ENCODE data around the gene HP1BP3. TPM values are rescaled to one million over a fixed set of nuclear protein-coding genes. Genes with fewer than 3 reads are reported as not detected.
"Not testable (repeated sequence)": the region's sequence is repeated elsewhere in the genome, so short reads cannot be mapped to it uniquely, and the experiment has no call there.

The HP1BP3 gene
- total and polyA plus RNA-seq, 2 experiments from 2014 or later = 118 to 171 TPM

DNA sequence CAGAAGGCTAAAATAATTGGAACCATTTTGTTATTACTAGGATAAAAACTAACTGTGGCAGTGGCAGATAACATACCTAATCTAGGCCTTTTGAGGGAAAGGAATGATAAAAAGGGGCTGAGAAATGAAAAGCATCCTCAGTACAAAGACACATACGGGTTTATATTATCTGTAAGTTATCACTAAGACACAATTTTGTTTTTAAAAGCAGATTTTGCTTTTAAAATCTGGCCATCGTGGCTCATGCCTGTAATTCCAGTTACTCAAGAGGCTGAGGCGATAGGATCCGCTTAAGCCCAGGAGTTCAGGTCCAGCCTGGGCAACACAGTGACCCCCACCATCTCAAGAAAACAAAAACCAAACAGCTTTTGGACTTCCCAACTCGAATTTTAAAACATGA, 24.8 kb upstream of the HP1BP3 start:
- Histone ChIP-seq H3K9me2 (replicated peaks; ENCODE audit: insufficient read depth) (no peaks in the 10 kb centered on the region), H3K4me1 (ENCODE audit: insufficient read depth) (no peaks in the 10 kb centered on the region), H3K9me3 (ENCODE audit: low read depth) (no peaks in the 10 kb centered on the region), H3K27ac (no peak overlapping the region), H3K27me3 (no peaks in the 10 kb centered on the region), H3K4me2 (no peak overlapping the region), H3K79me2 (no peaks in the 10 kb centered on the region), H3K36me3 (replicated peaks; ENCODE audit: insufficient read depth, low read depth) (no peaks in the 10 kb centered on the region), H2AFZ (no peak overlapping the region), H3K4me3 (no peak overlapping the region), H4K20me1 (ENCODE audit: insufficient read depth, poor library complexity, severe bottlenecking) (peaks cover 2% of the 10 kb centered on the region)
- TF ChIP-seq, protein P1, sequence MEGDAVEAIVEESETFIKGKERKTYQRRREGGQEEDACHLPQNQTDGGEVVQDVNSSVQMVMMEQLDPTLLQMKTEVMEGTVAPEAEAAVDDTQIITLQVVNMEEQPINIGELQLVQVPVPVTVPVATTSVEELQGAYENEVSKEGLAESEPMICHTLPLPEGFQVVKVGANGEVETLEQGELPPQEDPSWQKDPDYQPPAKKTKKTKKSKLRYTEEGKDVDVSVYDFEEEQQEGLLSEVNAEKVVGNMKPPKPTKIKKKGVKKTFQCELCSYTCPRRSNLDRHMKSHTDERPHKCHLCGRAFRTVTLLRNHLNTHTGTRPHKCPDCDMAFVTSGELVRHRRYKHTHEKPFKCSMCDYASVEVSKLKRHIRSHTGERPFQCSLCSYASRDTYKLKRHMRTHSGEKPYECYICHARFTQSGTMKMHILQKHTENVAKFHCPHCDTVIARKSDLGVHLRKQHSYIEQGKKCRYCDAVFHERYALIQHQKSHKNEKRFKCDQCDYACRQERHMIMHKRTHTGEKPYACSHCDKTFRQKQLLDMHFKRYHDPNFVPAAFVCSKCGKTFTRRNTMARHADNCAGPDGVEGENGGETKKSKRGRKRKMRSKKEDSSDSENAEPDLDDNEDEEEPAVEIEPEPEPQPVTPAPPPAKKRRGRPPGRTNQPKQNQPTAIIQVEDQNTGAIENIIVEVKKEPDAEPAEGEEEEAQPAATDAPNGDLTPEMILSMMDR (IDR thresholded peaks at IDR 0.05; ENCODE audit: poor library complexity) = no peak
- TF ChIP-seq EZH2phosphoT487 (IDR thresholded peaks at IDR 0.05; ENCODE audit: low read depth, severe bottlenecking, unreplicated experiment) (no peak), EZH2 (IDR thresholded peaks at IDR 0.05; ENCODE audit: borderline replicate concordance) (no peak)
- DNase-seq (ENCODE audit: low spot score) = no peak
- WGBS (ENCODE audit: low lambda C conversion rate, missing lambda C conversion rate) = 75% methylated on average over 5 of the region's 5 CpGs

DNA sequence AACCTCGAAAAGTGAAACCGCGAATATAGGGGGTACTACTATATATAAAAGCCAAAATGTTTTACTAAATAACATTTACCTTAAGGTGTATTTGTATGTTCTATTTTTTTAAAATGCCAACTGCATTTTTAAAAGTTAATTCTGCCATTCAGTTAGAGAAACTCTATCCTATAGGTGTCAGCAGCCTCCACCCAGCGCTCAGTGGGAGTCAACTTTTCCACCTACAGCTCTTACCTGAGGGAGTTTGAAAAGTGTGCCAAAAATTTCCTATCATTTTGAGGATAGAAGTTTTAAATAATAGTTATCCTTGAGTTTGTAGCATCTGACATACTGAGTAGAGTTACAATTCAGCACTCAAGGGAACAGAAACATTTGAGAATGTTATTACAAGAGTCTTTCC, 6.1 kb upstream of the HP1BP3 start:
- over 99% methylated on average over 4 of the region's 4 CpGs for WGBS (ENCODE audit: low lambda C conversion rate, missing lambda C conversion rate)
- no peaks in the 10 kb centered on the region for H3K27me3 ChIP-seq
- no peaks in the 10 kb centered on the region for H3K79me2 ChIP-seq
- no peak overlapping the region for H3K4me3 ChIP-seq
- no peak overlapping the region for H3K4me2 ChIP-seq
- no peak for DNase-seq (ENCODE audit: low spot score)
- no peaks in the 10 kb centered on the region for H4K20me1 ChIP-seq (ENCODE audit: insufficient read depth, poor library complexity, severe bottlenecking)
- H3K36me3 ChIP-seq (replicated peaks; ENCODE audit: insufficient read depth, low read depth) = no peaks in the 10 kb centered on the region
- no peaks in the 10 kb centered on the region for H3K9me2 ChIP-seq (replicated peaks; ENCODE audit: insufficient read depth)
- TF ChIP-seq, protein P1 (IDR thresholded peaks at IDR 0.05; ENCODE audit: poor library complexity) = no peak
- TF ChIP-seq EZH2phosphoT487 (IDR thresholded peaks at IDR 0.05; ENCODE audit: low read depth, severe bottlenecking, unreplicated experiment) (no peak), EZH2 (IDR thresholded peaks at IDR 0.05; ENCODE audit: borderline replicate concordance) (no peak)
- H2AFZ ChIP-seq = no peak overlapping the region
- H3K27ac ChIP-seq = no peak overlapping the region
- peaks cover 4% of the 10 kb centered on the region for H3K4me1 ChIP-seq (ENCODE audit: insufficient read depth)
- H3K9me3 ChIP-seq (ENCODE audit: low read depth) = no peaks in the 10 kb centered on the region

DNA sequence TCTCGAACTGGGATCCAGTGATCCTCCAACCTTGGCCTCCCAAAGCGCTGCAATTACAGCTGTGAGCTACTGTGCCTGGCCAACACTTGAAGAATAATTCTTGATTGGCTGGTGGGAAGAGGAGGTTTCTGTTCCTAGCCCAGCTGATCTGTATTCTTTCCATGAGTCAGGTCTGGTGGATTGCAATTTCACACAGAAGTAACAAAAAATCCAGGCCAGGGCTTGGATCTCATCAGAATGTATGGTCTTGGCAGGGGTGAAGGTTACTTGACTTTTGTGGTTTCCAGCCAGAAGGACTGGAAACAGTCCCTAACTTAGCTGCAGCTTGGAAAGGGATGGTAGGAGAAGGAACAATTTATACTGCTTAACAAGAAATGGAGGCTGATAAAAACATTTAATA, 5.1 kb upstream of the HP1BP3 start:
- no peaks in the 10 kb centered on the region for H3K79me2 ChIP-seq
- peak; percentile 26 for DNase-seq (ENCODE audit: low spot score)
- H3K27me3 ChIP-seq = no peaks in the 10 kb centered on the region
- TF ChIP-seq EZH2phosphoT487 (IDR thresholded peaks at IDR 0.05; ENCODE audit: low read depth, severe bottlenecking, unreplicated experiment) = no peak
- TF ChIP-seq EZH2 (IDR thresholded peaks at IDR 0.05; ENCODE audit: borderline replicate concordance) = no peak
- TF ChIP-seq, protein P1 (IDR thresholded peaks at IDR 0.05; ENCODE audit: poor library complexity) = no peak
- no peaks in the 10 kb centered on the region for H4K20me1 ChIP-seq (ENCODE audit: insufficient read depth, poor library complexity, severe bottlenecking)
- H3K27ac ChIP-seq = no peak overlapping the region
- H2AFZ ChIP-seq = no peak overlapping the region
- 100% methylated on average over 2 of the region's 2 CpGs for WGBS (ENCODE audit: low lambda C conversion rate, missing lambda C conversion rate)
- H3K4me2 ChIP-seq = no peak overlapping the region
- peaks cover 7% of the 10 kb centered on the region for H3K4me1 ChIP-seq (ENCODE audit: insufficient read depth)
- no peak overlapping the region for H3K4me3 ChIP-seq
- no peaks in the 10 kb centered on the region for H3K9me3 ChIP-seq (ENCODE audit: low read depth)
- H3K36me3 ChIP-seq (replicated peaks; ENCODE audit: insufficient read depth, low read depth) = no peaks in the 10 kb centered on the region
- H3K9me2 ChIP-seq (replicated peaks; ENCODE audit: insufficient read depth) = no peaks in the 10 kb centered on the region

DNA sequence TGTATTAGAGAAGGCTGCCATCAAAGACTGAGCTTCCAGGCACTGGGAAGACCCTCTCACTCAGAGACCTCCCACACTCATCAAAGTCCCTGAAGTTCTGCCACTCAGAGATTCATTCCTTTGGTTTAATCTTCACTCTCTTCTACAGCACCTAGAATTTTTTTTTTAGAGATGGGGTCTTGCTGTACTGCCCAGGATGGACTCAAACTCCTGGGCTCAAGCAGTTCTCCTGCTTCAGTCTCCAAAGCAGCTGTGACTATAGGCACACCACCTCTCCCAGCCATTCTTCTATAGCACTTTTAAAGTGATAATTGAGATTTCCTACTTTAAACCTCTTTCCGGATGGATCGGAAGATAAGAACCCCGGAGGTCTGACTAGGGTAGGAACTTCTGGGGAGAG, 3.7 kb upstream of the HP1BP3 start:
- H4K20me1 ChIP-seq (ENCODE audit: insufficient read depth, poor library complexity, severe bottlenecking) = peaks cover 3% of the 10 kb centered on the region
- DNase-seq (ENCODE audit: low spot score) = no peak
- H3K79me2 ChIP-seq = peaks cover 6% of the 10 kb centered on the region
- H3K9me3 ChIP-seq (ENCODE audit: low read depth) = no peaks in the 10 kb centered on the region
- TF ChIP-seq, protein P1 (IDR thresholded peaks at IDR 0.05; ENCODE audit: poor library complexity) = no peak
- TF ChIP-seq EZH2phosphoT487 (IDR thresholded peaks at IDR 0.05; ENCODE audit: low read depth, severe bottlenecking, unreplicated experiment) = no peak
- no peak for TF ChIP-seq EZH2 (IDR thresholded peaks at IDR 0.05; ENCODE audit: borderline replicate concordance)
- H3K9me2 ChIP-seq (replicated peaks; ENCODE audit: insufficient read depth) = no peaks in the 10 kb centered on the region
- H3K27ac ChIP-seq = no peak overlapping the region
- 60% methylated on average over 3 of the region's 3 CpGs for WGBS (ENCODE audit: low lambda C conversion rate, missing lambda C conversion rate)
- no peaks in the 10 kb centered on the region for H3K27me3 ChIP-seq
- no peak overlapping the region for H3K4me3 ChIP-seq
- H3K4me1 ChIP-seq (ENCODE audit: insufficient read depth) = peaks cover 7% of the 10 kb centered on the region
- no peak overlapping the region for H2AFZ ChIP-seq
- no peak overlapping the region for H3K4me2 ChIP-seq
- no peaks in the 10 kb centered on the region for H3K36me3 ChIP-seq (replicated peaks; ENCODE audit: insufficient read depth, low read depth)

DNA sequence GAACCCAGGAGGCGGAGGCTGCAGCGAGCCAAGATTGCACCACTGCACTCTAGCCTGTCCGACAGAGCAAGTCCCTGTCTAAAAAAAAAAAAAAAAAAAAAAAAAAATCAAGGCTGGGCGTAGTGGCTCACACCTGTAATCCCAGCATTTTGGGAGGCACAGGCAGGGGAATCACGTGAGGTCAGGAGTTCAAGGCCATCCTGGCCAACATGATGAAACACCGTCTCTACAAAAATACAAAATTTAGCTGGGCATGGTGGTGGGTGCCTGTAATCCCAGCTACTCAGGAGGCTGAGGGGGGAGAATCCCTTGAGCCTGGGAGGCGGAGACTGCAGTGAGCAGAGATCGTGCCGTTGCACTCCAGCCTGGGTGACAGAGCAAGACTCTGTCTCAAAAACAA, 2.5 kb upstream of the HP1BP3 start:
- H3K9me2 ChIP-seq (replicated peaks; ENCODE audit: insufficient read depth); DNase-seq (ENCODE audit: low spot score); H3K36me3 ChIP-seq (replicated peaks; ENCODE audit: insufficient read depth, low read depth); H3K4me3 ChIP-seq; H3K9me3 ChIP-seq (ENCODE audit: low read depth); H3K4me2 ChIP-seq; H3K27me3 ChIP-seq; H2AFZ ChIP-seq; H3K27ac ChIP-seq: not testable (repeated sequence)
- Histone ChIP-seq H3K79me2 (peaks cover 18% of the 10 kb centered on the region), H4K20me1 (ENCODE audit: insufficient read depth, poor library complexity, severe bottlenecking) (peaks cover 15% of the 10 kb centered on the region), H3K4me1 (ENCODE audit: insufficient read depth) (peaks cover 11% of the 10 kb centered on the region)
- WGBS (ENCODE audit: low lambda C conversion rate, missing lambda C conversion rate) = 95% methylated on average over 9 of the region's 9 CpGs

Data from hepatocyte (in vitro differentiated cells).